Heart left ventricle (tissue), 13 donors: ENCODE measurements around the gene NUDT2.

Source experiments
- CTCF ChIP-seq, 12 donors: fragments of 200-600 bp; sonication (generic) in 4 of 12; IDR thresholded peaks; one replicate each; pipeline versions ENCODE4 v1.5.0 to v1.8.0; 2018 to 2022; ENCODE audit warnings: antibody characterized with exemption in 12 of 12, mild to moderate bottlenecking in 5 of 12
- POLR2A ChIP-seq, 2 donors: fragments of 450-650 bp; IDR thresholded peaks; one replicate each; pipeline ENCODE4 v1.6.1; 2017; ENCODE audit warnings: antibody characterized with exemption in 2 of 2, mild to moderate bottlenecking in 2 of 2, moderate library complexity in 2 of 2
- donor health status: ischemic (EF 13 %, LVEDD 7.1; RV severe dilation, severe dysfunction).
- donor health status: DM: no; HTN: yes; CAD: no.
- donor health status: DM: no; HTN: no; CAD: no.
- donor health status: ischemic (EF 25% LVEDD 6.9; RV normal size, moderate dysfunction).
- donor health status: ischemic (EF 25% LVEDD 5.7; RV mildly dilated, moderate dysfunction).
- donor health status: ischemic (EF 35%, LVEDD 5.7; RV mildly dilated, moderate dysfunction).
- donor health status: nonischemic (EF 11% LVEDD 7.7; RV severe dilation, severe dysfunction).
- donor health status: DM: yes; HTN: yes; CAD: no.
- donor health status: PGD.
- donor health status: ischemic (EF 29% LVEDD 5.4; RV normal size, mild dysfunction).
- donor health status: nonischemic (EF 23%, LVEDD 6.1; RV moderate dilation, normal function).

GRCh38 chr9:34378376-34379060, 49.1 kb downstream of the NUDT2 start:
- no peak for TF ChIP-seq CTCF (IDR thresholded peaks at IDR 0.05)
- TF ChIP-seq POLR2A (IDR thresholded peaks at IDR 0.05): no peak
